RPMI8226 (cell line): ENCODE results near the gene PBXIP1.

Experiments
- DNase-seq: peaks from one replicate; pipeline ENCODE4 v3.0.0-alpha.2; 2015

Gene PBXIP1

DNA sequence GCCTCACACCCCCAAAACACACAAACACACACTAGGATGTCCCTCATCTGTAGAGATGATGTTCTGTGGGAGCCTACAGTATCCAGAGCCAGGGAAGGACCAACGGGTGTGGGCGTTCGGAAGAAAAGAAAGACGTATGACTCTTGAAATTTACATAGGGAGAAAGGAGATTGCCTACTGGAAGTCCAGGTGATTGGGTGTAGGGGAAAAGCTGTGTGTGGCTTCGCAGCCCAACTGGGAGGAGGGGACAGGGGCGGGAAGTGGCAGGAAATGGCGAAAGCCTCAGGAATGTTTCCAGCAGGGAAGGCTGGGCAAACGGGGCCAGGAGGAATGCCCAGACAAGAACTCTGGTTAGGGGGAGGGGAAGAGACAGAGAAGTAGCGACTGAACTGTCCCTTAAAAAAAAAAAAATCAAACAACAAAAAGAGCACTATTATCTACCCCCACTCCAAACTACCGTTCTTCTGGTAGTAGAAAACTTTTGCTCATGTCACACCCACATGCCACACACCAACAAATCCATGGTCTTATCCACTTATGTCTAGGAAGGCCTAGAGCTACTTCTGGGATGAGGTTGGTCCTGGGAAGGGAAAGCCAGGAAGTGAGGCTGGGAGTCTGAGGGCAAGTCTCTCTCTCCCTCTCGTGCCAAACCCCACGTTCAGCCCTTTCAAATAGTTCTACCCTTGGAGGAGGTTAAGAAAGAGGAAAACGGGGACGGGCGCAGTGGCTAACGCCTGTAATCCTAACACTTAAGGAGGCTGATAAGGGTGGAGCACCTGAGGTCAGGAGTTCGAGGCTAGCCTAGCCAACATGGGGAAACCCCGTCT lies 16.8 kb upstream of the PBXIP1 start:
- DNase-seq: no peak

- DNase-seq: no peak
Observed at GRCh38 chr1:154972213-154972516, 16.3 kb upstream of the PBXIP1 start.

DNA sequence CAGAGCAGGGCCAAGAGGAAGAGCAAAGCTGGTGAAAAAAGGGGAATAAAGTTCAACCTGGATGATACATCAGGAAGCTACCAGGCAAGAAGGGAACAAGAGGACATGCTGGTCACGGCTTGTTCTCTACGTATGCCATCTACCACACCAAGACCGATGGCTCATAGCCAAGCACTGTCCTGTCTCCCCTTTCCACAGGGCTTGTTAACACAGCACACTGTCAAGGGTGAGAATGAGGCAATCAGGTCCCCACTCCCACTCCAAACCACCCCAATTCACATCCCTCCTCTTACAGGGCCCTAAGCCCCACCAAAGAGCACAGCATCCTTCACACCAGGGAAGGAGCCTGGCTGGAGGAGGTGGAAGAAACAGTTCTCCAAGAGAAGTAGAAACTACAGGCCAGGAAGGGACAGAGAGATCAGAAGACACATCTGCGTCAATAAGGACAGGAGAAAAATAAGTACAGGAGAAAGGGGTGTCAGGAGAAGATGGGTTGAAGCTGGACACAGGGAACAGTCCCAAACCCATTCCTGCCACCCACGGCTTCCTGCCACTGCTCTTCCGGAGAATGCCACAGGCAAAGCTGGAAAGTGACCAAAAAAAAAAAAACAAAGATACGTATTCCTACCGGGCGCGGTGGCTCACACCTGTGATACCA lies 15.6 kb upstream of the PBXIP1 start:
- no peak for DNase-seq

DNA sequence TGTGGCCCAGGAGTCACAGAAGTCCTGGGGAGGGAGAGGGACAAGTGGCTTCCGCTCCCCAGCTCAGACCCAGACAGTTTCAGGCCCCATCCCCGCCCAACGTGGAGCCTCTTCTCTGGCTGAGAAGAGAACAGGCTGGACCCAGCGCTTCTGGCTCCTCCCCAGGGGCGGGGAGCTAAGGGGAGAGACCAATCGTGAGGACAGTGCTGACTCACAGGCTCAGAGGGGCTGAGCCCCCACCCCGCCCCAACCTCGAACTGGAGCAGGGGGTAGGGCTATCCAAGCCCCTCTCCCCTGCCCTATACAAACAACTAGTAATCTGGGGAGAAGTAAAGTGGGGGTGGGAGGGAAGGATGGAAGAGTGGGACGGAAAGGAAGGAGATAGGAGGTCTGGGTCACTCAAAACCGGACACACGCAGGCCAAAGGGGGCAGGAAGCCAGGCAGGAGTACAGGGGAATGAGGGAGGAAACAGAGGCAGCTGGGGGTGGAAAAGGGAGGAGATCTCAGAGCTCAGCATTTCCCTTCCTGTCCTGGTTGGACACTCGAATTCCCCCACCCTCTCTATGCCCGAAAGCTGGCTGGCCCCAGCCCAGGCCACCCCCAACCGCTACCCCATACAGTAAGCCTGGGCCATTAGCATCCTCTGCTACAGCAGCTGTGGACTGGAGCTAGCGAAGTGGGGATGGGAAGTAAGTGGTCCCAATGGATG lies 14.9 kb upstream of the PBXIP1 start, which contains the start of gene SHC1:
Gene SHC1, minus strand, starts transcription at position 117 of the 710 bp plus-strand sequence. CDS start 221 bp downstream, outside the sequence.
- peak; percentile 94 for DNase-seq

- DNase-seq: no peak
Observed at GRCh38 chr1:154969860-154970452, 14.1 kb upstream of the PBXIP1 start.

- no peak for DNase-seq
Observed at GRCh38 chr1:154969246-154969645, 13.3 kb upstream of the PBXIP1 start.

GRCh38 chr1:154968731-154969130 lies 12.8 kb upstream of the PBXIP1 start:
- no peak for DNase-seq

- DNase-seq: no peak
Observed at GRCh38 chr1:154967331-154967950, 11.5 kb upstream of the PBXIP1 start.

DNA sequence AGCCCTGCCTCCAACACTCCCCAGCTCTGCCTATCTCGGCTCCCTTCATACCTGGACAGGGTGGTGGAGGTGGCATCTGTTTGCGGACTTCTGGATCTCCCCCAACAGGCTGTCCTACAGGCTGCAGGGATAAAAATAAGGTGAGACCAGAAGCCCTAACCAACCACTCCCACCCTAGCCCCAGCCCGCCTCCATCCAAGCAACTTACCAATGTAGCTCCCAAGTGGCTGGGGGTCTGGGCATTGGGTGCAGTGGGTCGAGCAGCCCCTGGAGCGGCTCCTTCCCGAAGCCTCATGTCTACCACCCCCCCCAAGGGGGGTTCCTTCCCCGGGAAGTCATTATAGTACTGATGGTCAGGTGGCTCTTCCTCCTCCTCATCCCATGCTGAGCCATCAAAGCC lies 10.2 kb upstream of the PBXIP1 start:
- DNase-seq: no peak

GRCh38 chr1:154964359-154964758 lies 8.5 kb upstream of the PBXIP1 start:
- DNase-seq: no peak

DNA sequence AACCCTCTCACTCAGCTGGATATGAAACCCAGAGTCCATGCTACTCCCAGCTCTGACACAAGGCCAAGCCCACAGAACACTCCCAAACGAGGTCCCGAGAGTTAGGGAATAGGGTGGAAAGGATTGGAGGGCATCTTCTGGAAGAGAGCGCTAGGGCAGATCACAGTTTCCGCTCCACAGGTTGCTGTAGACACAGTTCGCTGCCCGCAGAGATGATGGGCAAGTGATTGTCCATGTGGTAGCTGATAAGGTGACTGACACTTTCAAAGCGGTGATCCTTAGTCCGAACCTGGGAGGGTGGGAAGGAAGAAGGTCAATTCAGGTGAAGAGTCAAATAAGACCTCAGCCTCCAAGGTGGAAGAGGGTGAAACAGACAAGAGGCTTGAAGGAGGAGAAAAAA lies 7.7 kb upstream of the PBXIP1 start:
- DNase-seq: no peak

- DNase-seq: no peak
Observed at GRCh38 chr1:154962795-154963330, 7.0 kb upstream of the PBXIP1 start.

DNA sequence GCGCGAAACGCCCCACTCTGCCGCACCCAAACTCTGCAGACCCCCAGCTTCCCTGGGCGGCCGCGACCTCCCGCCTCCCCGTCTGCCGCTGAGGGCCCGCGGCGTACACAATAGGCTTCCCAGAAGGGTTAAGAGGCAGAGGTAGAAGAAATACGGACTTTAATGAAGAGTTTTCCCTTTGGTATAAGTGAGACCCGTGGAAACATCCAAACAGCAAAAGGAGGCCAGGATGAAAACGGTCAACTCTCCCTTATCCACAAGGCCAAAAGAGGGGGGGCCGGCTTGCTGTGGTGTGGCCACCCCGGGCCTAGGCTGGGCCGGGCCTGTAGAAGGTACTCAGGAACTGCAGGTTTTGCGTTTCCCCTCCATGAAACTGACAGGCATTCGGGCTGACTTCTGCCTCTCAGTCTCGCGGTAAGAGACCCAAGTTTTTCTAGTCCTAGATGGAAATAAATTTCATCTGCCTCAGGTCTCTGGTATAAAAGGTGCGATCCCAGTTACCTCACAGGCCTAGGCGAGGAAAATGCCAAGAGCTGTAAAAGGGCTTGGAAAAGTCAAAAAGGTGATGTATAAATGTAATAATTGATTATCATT lies 6.4 kb upstream of the PBXIP1 start:
- peak; percentile 66 for DNase-seq

- peak; percentile 90 for DNase-seq
Observed at GRCh38 chr1:154961207-154962155, 5.6 kb upstream of the PBXIP1 start, which contains the start of gene PYGO2. Gene PYGO2 (minus strand): TSS chr1:154961782. CDS start chr1:154961576, 206 bp downstream.

DNA sequence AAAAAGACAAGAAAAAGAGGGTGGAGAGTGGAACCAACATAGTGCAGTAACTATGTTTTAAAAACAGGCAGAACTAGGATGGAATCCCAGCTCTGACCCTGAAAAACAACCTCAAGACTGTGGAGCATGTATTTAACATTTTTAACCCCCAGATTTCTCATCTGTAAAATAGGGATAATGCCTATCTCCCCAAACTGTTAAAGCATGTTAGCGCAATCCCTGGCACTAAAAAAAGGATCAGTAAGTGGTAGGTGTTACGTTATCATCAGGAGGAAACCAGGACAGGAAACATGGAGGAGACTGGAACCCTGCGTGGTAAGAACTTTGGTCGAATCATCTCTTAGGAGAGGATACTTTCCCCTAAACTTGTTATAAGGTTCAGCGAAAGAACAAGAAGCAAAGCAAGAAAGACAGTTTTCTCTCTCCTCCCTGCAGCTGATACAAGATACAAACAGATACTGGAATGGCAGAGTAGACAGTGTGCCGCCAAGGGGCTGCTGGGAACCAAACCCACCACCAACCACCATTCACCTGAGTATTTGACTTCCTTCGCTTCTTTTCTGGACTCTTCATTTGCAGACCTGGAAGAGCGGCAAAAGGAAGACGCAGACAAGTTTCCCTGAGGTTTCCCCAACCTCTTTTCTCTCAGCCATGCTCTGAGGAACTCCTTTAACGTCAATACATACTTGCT lies 4.7 kb upstream of the PBXIP1 start:
- peak; percentile 26 for DNase-seq

DNA sequence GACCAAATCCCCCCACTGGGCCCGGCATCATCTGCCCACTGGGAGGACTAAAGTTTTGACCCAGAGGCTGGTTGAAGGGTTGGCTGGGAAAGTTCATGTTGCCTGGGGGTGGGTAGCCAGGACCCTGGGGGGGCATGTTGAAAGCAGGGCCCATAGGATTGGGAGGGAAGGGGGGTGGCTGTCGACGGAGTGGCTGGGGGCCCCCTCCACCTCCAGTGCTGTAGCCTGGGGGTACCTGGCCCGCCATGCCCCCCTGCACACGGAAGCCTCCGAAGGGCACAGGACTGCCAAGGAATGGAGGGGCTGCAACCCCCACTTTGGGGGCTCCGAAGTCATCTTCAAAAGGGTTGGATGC lies 3.5 kb upstream of the PBXIP1 start:
- no peak for DNase-seq

GRCh38 chr1:154958681-154959425 lies 3.0 kb upstream of the PBXIP1 start:
- DNase-seq: no peak

GRCh38 chr1:154958036-154958435 lies 2.1 kb upstream of the PBXIP1 start:
- no peak for DNase-seq

DNA sequence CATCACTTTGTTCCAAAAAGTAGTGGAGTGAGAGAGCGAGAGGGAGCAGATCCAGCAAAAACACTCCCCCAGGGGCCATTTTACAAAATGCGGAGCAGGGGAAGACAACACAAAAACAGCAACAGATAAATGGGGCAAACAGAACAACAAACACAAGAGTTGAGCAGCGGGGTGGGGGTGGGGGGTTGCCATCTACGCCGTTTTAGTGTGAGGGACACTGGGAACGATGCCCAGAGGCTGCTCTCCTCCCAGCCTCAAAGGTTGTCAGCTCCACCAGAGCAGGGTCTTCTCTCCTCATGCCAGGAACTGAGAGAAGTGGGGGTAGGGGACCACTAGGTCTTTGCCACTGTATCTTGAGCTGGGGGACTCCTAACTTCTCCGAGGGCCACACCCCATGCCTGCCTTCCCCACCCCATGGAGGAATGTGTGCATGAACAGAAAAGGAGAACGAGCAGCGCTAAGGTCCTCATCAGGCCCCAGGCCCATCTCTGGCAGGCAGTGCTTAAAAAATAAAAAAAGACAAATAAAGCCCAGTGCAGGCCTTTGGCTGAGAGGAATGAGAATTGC lies 1.3 kb upstream of the PBXIP1 start:
- DNase-seq: no peak
